CD4-positive, alpha-beta T cell treated with Interleukin-4 for 1 hour (primary cell): Measurements from ENCODE around the gene FILIP1L.

Source experiments
- DNase-seq, 2 donors: peaks; one replicate each; pipeline ENCODE4 v3.0.0-alpha.2; 2020 to 2022

Gene FILIP1L

GRCh38 chr3:99829844-99830243 is 284.5 kb downstream of the FILIP1L start:
- DNase-seq, result no peak

GRCh38 chr3:99825004-99825640 is 289.2 kb downstream of the FILIP1L start:
- DNase-seq, result no peak

GRCh38 chr3:99823723-99824711 is 290.3 kb downstream of the FILIP1L start:
- no peak for DNase-seq

- no peak for DNase-seq
Observed at GRCh38 chr3:99818818-99819217, 295.5 kb downstream of the FILIP1L start.

- DNase-seq, result peak; percentile 94
Observed at GRCh38 chr3:99817437-99818240, 296.7 kb downstream of the FILIP1L start, which contains the start of gene CMSS1. Gene CMSS1, plus strand, starts transcription at chr3:99817862.

- DNase-seq, result no peak
Observed at GRCh38 chr3:99817047-99817436, 297.3 kb downstream of the FILIP1L start.

- no peak for DNase-seq
Observed at GRCh38 chr3:99810403-99810802, 303.9 kb downstream of the FILIP1L start.

GRCh38 chr3:99809565-99809964 is 304.7 kb downstream of the FILIP1L start:
- no peak for DNase-seq

GRCh38 chr3:99808163-99808794 is 306.0 kb downstream of the FILIP1L start:
- DNase-seq, result peak; percentile 28 to 53

- DNase-seq, result no peak
Observed at GRCh38 chr3:99805160-99805559, 309.1 kb downstream of the FILIP1L start.

GRCh38 chr3:99803297-99803696 is 311.0 kb downstream of the FILIP1L start:
- DNase-seq, result no peak

GRCh38 chr3:99799422-99799821 is 314.9 kb downstream of the FILIP1L start:
- DNase-seq, result no peak

- no peak for DNase-seq
Observed at GRCh38 chr3:99795573-99795972, 318.7 kb downstream of the FILIP1L start.

GRCh38 chr3:99794485-99794884 is 319.8 kb downstream of the FILIP1L start:
- no peak for DNase-seq

GRCh38 chr3:99789011-99789721 is 325.1 kb downstream of the FILIP1L start:
- DNase-seq, result no peak
